HG02610 (cell line): ENCODE measurements around the gene KLK4.
"Not testable (repeated sequence)": the region's sequence is repeated elsewhere in the genome, so short reads cannot be mapped to it uniquely, and the experiment has no call there.

ENCODE experiments used
- ATAC-seq: cut with Tn5 transposase; IDR thresholded peaks from one replicate; pipeline ENCODE4 v1.9.1; 2021; ENCODE audit warnings: mild to moderate bottlenecking, moderate library complexity; ENCODE audit not compliant: unreplicated experiment

KLK4 gene

GRCh38 chr19:50916069-50916468, 4.9 kb upstream of the KLK4 start:
- ATAC-seq, result no peak

- ATAC-seq, result no peak
These were observed 1.8 kb upstream of the KLK4 start for GRCh38 chr19:50912727-50913716.

GRCh38 chr19:50912102-50912599, 956 bp upstream of the KLK4 start:
- ATAC-seq, result no peak

GRCh38 chr19:50910722-50911121, 473 bp downstream of the KLK4 start:
- no peak for ATAC-seq

GRCh38 chr19:50909240-50910070, 1.7 kb downstream of the KLK4 start:
- no peak for ATAC-seq

- no peak for ATAC-seq
These were observed 2.9 kb downstream of the KLK4 start for GRCh38 chr19:50908336-50908735.

- no peak for ATAC-seq
These were observed 5.0 kb downstream of the KLK4 start for GRCh38 chr19:50906217-50906616.

GRCh38 chr19:50902640-50903039, 8.6 kb downstream of the KLK4 start:
- ATAC-seq, result no peak

- no peak for ATAC-seq
These were observed 11.6 kb downstream of the KLK4 start for GRCh38 chr19:50899569-50899968.

GRCh38 chr19:50898018-50898417, 13.2 kb downstream of the KLK4 start:
- ATAC-seq, result no peak

GRCh38 chr19:50897612-50898011, 13.6 kb downstream of the KLK4 start:
- ATAC-seq, result no peak

GRCh38 chr19:50897191-50897607, 14.0 kb downstream of the KLK4 start:
- peak; percentile 29 for ATAC-seq

- ATAC-seq, result peak; percentile 86
These were observed 14.5 kb downstream of the KLK4 start for GRCh38 chr19:50896591-50897190.

GRCh38 chr19:50896089-50896590, 15.1 kb downstream of the KLK4 start:
- not testable (repeated sequence) for ATAC-seq

GRCh38 chr19:50894478-50895356, 16.5 kb downstream of the KLK4 start:
- no peak for ATAC-seq

GRCh38 chr19:50893047-50893736, 18.0 kb downstream of the KLK4 start:
- ATAC-seq, result no peak

GRCh38 chr19:50891253-50891625, 20.0 kb downstream of the KLK4 start:
- no peak for ATAC-seq

GRCh38 chr19:50890422-50891252, 20.6 kb downstream of the KLK4 start:
- ATAC-seq, result no peak
